GM19397 (cell line): ENCODE data around the gene SSU72.
"Not testable (repeated sequence)": the region's sequence is repeated elsewhere in the genome, so short reads cannot be mapped to it uniquely, and the experiment has no call there.

ENCODE experiments used
- ATAC-seq: cut with Tn5 transposase; IDR thresholded peaks from one replicate; pipeline ENCODE4 v1.9.1; 2021; ENCODE audit warnings: mild to moderate bottlenecking, moderate library complexity; ENCODE audit not compliant: unreplicated experiment

Gene SSU72

GRCh38 chr1:1561801-1562470 lies 12.7 kb downstream of the SSU72 start:
- ATAC-seq, result no peak

GRCh38 chr1:1560178-1560577 lies 14.5 kb downstream of the SSU72 start:
- no peak for ATAC-seq

GRCh38 chr1:1559066-1559465 lies 15.6 kb downstream of the SSU72 start:
- no peak for ATAC-seq

- ATAC-seq, result no peak
Measured at GRCh38 chr1:1558591-1558990, 16.1 kb downstream of the SSU72 start.

- not testable (repeated sequence) for ATAC-seq
Measured at GRCh38 chr1:1557688-1558087, 17.0 kb downstream of the SSU72 start.

- ATAC-seq, result not testable (repeated sequence)
Measured at GRCh38 chr1:1556961-1557360, 17.7 kb downstream of the SSU72 start.

- no peak for ATAC-seq
Measured at GRCh38 chr1:1556505-1556904, 18.2 kb downstream of the SSU72 start.

- no peak for ATAC-seq
Measured at GRCh38 chr1:1554926-1555915, 19.4 kb downstream of the SSU72 start.

- no peak for ATAC-seq
Measured at GRCh38 chr1:1554550-1554925, 20.1 kb downstream of the SSU72 start.

GRCh38 chr1:1553821-1554494 lies 20.7 kb downstream of the SSU72 start:
- no peak for ATAC-seq

- no peak for ATAC-seq
Measured at GRCh38 chr1:1552263-1552639, 22.4 kb downstream of the SSU72 start.

GRCh38 chr1:1551524-1552262 lies 23.0 kb downstream of the SSU72 start:
- no peak for ATAC-seq

- no peak for ATAC-seq
Measured at GRCh38 chr1:1550591-1551432, 23.9 kb downstream of the SSU72 start.

GRCh38 chr1:1550087-1550486 lies 24.6 kb downstream of the SSU72 start:
- no peak for ATAC-seq

- no peak for ATAC-seq
Measured at GRCh38 chr1:1548591-1548990, 26.1 kb downstream of the SSU72 start.

- no peak for ATAC-seq
Measured at GRCh38 chr1:1547476-1547875, 27.2 kb downstream of the SSU72 start.

GRCh38 chr1:1547011-1547410 lies 27.7 kb downstream of the SSU72 start:
- no peak for ATAC-seq

- no peak for ATAC-seq
Measured at GRCh38 chr1:1545946-1546737, 28.5 kb downstream of the SSU72 start.

- ATAC-seq, result no peak
Measured at GRCh38 chr1:1544544-1544943, 30.1 kb downstream of the SSU72 start.
